ENCODE data around the gene SH3YL1. TPM values are rescaled to one million over a fixed set of nuclear protein-coding genes. Genes with fewer than 3 reads are reported as not detected.

Gene SH3YL1
- polyA plus RNA-seq, 1 of the 3 experiments (the other 2 are of a cell fraction): 22.7 TPM

- WGBS (ENCODE audit: low lambda C conversion rate): 93% methylated on average over 4 of the region's 4 CpGs
- H4K20me1 ChIP-seq (ENCODE audit: insufficient read depth): peaks cover 76% of the 10 kb centered on the region
These were observed 7.0 kb upstream of the SH3YL1 start for GRCh38 chr2:270861-271260.

GRCh38 chr2:269356-270030 lies 5.7 kb upstream of the SH3YL1 start:
- Histone ChIP-seq H3K27me3 (ENCODE audit: insufficient read depth) (no peaks in the 10 kb centered on the region), H3K4me1 (ENCODE audit: control insufficient read depth in 1 of 2, insufficient read depth in 2 of 2, low read depth in 1 of 2, low read length in 1 of 2) (peaks cover 13 to 14% of the 10 kb centered on the region in 2 experiments; a peak in 3 of 4 replicates), H3K4me2 (no peak overlapping the region), H3K36me3 (replicated peaks in 1 of 2; ENCODE audit: control insufficient read depth in 1 of 2, insufficient read depth in 2 of 2, low read length in 1 of 2) (peaks cover 26 to 47% of the 10 kb centered on the region in 2 experiments), H3K79me2 (ENCODE audit: insufficient read depth) (peaks cover 98% of the 10 kb centered on the region), H3K9ac (no peak overlapping the region), H3F3A (replicated peaks; ENCODE audit: insufficient read depth) (no peaks in the 10 kb centered on the region), H2AFZ (ENCODE audit: low read depth) (no peak overlapping the region), H3K4me3 (ENCODE audit: low read depth in 2 of 2, low read length in 1 of 2) (no peak overlapping the region), H4K20me1 (ENCODE audit: insufficient read depth) (peaks cover 68% of the 10 kb centered on the region), H3K9me3 (no peaks in the 10 kb centered on the region), H3K9me2 (no peaks in the 10 kb centered on the region), H3K27ac (ENCODE audit: low read depth in 2 of 2, low read length in 1 of 2) (no peak overlapping the region)
- DNase-seq: no peak
- ChIA-PET CTCF (interaction anchor here (1.0 kb wide), 1 partner anchor 22 kb away, joined by 3 read pairs; no protein-coding TSS in a partner anchor), POLR2A (no interaction called here)
- WGBS (ENCODE audit: low lambda C conversion rate): 92% methylated on average over 4 of the region's 4 CpGs
- TF ChIP-seq ZBTB33 (IDR thresholded peaks at IDR 0.05; ENCODE audit: borderline replicate concordance, low read depth): no peak

More at GRCh38 chr2:270861-271260, 7.0 kb upstream of the SH3YL1 start:
- Histone ChIP-seq H2AFZ (ENCODE audit: low read depth) (no peak overlapping the region), H3K9me3 (no peaks in the 10 kb centered on the region), H3K27ac (ENCODE audit: low read depth in 2 of 2, low read length in 1 of 2) (no peak overlapping the region), H3K4me1 (ENCODE audit: control insufficient read depth in 1 of 2, insufficient read depth in 2 of 2, low read depth in 1 of 2, low read length in 1 of 2) (peaks cover 9 to 10% of the 10 kb centered on the region in 2 experiments; a peak in 3 of 4 replicates), H3K9me2 (no peaks in the 10 kb centered on the region), H3K79me2 (ENCODE audit: insufficient read depth) (peaks cover 98% of the 10 kb centered on the region), H3K4me2 (no peak overlapping the region), H3K36me3 (replicated peaks in 1 of 2; ENCODE audit: control insufficient read depth in 1 of 2, insufficient read depth in 2 of 2, low read length in 1 of 2) (peaks cover 27 to 60% of the 10 kb centered on the region in 2 experiments), H3K4me3 (ENCODE audit: low read depth in 2 of 2, low read length in 1 of 2) (no peak overlapping the region), H3K27me3 (ENCODE audit: insufficient read depth) (no peaks in the 10 kb centered on the region), H3K9ac (no peak overlapping the region), H3F3A (replicated peaks; ENCODE audit: insufficient read depth) (no peaks in the 10 kb centered on the region)
- ChIA-PET POLR2A (no interaction called here), CTCF (interaction anchor here (0.6 kb wide), 1 partner anchor 229 kb away, joined by 4 read pairs; no protein-coding TSS in a partner anchor)
- no peak for DNase-seq
- TF ChIP-seq SMC3 (IDR thresholded peaks at IDR 0.05; ENCODE audit: low read depth, low read length) (no peak), FOXJ3 (CRISPR knock-in tag; IDR thresholded peaks at IDR 0.05) (no peak)

GRCh38 chr2:268323-268722 lies 4.5 kb upstream of the SH3YL1 start:
- H3K9me2 ChIP-seq: no peaks in the 10 kb centered on the region
- ChIA-PET POLR2A (no interaction called here), CTCF (interaction anchor here (0.8 to 1.2 kb wide), 2 partner anchors 8 to 19 kb away, joined by 3 read pairs; partner anchors contain the start of gene ALKAL2)
- H3K36me3 ChIP-seq (replicated peaks in 1 of 2; ENCODE audit: control insufficient read depth in 1 of 2, insufficient read depth in 2 of 2, low read length in 1 of 2): peaks cover 14 to 41% of the 10 kb centered on the region in 2 experiments
- peaks cover 92% of the 10 kb centered on the region for H3K79me2 ChIP-seq (ENCODE audit: insufficient read depth)
- H3K4me1 ChIP-seq (ENCODE audit: control insufficient read depth in 1 of 2, insufficient read depth in 2 of 2, low read depth in 1 of 2, low read length in 1 of 2): peaks cover 13 to 21% of the 10 kb centered on the region in 2 experiments; a peak in 3 of 4 replicates
- no peak overlapping the region for H2AFZ ChIP-seq (ENCODE audit: low read depth)
- no peaks in the 10 kb centered on the region for H3K27me3 ChIP-seq (ENCODE audit: insufficient read depth)
- peaks cover 67% of the 10 kb centered on the region for H4K20me1 ChIP-seq (ENCODE audit: insufficient read depth)
- DNase-seq: no peak
- H3K4me2 ChIP-seq: no peak overlapping the region
- no peak overlapping the region for H3K4me3 ChIP-seq (ENCODE audit: low read depth in 2 of 2, low read length in 1 of 2)
- H3K9ac ChIP-seq: no peak overlapping the region
- TF ChIP-seq FOXJ3 (CRISPR knock-in tag; IDR thresholded peaks at IDR 0.05) (no peak), RFX5 (IDR thresholded peaks at IDR 0.05; ENCODE audit: low read length) (no peak), RCOR1 (IDR thresholded peaks at IDR 0.05; ENCODE audit: low read length) (no peak), GABPA (IDR thresholded peaks at IDR 0.05; ENCODE audit: low read depth) (no peak), MEF2A (IDR thresholded peaks at IDR 0.05; ENCODE audit: borderline replicate concordance, low read depth) (no peak), RXRA (IDR thresholded peaks at IDR 0.05; ENCODE audit: borderline replicate concordance, low read depth) (no peak), EP300 (IDR thresholded peaks at IDR 0.05; ENCODE audit: borderline replicate concordance in 1 of 2, low read depth in 1 of 2, low read length in 1 of 2) (no peak), FOSL2 (IDR thresholded peaks at IDR 0.05; ENCODE audit: borderline replicate concordance, low read depth) (no peak)
- H3K27ac ChIP-seq (ENCODE audit: low read depth in 2 of 2, low read length in 1 of 2): no peak overlapping the region
- no peaks in the 10 kb centered on the region for H3F3A ChIP-seq (replicated peaks; ENCODE audit: insufficient read depth)
- no peaks in the 10 kb centered on the region for H3K9me3 ChIP-seq

All from SK-N-SH (cell line).